HG03575 (cell line): ENCODE results near the gene PEF1.

Experiments
- ATAC-seq: cut with Tn5 transposase; IDR thresholded peaks from one replicate; pipeline ENCODE4 v1.9.1; 2021; ENCODE audit not compliant: unreplicated experiment, insufficient number of reproducible peaks, low FRiP score; ENCODE audit errors: extremely low read depth

The PEF1 gene

DNA sequence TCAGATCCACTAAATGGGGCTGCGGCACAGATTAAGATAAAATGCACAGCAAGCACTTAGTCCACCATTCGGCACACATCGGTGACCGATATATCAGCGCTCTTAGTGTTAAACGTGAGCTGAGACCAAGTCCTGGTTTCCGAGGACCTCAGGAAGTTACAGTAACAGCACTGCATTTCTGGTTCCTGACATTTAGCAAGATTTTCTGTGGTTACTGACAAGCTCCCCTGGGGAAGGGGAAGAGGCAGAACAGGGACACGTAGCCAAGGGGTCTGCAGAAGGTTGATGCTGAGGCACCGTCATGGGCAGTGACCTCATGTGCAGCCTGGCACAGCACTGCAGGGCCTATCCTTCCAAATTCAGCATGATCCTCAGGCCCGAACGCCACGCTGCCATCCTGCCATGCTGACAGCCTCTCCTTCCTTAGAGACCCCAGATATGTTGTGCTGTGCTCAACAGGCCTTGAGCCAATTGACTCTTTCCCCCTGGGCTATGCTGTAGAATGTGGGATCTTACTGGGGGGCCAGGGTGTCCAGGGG, 13.4 kb upstream of the PEF1 start:
- ATAC-seq, result no peak

DNA sequence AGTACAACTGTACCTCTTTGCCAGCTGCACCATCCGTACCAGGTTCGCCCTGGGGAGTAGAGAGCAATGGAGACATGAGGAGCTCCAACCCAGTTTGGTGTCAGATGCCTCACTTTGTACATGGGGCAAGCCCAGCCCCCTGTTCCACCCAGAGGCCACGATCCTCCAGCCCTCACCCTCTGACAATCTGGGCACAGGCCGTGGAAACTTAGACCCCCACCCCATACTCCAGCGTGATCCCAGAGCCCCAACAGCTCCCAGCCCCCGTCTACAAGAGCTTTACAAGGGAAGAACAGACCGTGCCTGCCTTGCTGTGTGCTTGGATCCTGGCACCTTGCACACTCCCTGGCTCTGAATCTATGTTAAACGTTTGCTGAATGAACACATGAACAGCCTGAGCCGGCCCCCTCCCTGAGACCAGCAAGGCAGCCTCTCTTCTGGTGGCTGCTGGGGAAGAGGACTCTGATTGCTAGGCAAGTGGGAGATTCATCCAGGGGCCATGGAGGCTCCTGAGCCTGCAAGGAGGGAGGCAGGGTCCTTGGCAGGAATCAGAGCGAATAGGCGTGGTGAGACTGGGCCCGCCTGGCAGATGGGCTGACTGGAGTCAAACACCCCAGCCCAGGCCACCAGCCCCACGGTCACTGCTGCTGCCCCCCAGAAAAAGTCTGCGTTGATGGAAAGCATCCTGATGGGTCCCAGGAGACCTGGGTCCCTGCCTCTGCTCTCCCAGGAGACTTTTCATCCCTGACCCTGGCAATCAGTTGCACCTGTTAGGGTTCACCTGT, 12.5 kb upstream of the PEF1 start:
- ATAC-seq, result no peak

DNA sequence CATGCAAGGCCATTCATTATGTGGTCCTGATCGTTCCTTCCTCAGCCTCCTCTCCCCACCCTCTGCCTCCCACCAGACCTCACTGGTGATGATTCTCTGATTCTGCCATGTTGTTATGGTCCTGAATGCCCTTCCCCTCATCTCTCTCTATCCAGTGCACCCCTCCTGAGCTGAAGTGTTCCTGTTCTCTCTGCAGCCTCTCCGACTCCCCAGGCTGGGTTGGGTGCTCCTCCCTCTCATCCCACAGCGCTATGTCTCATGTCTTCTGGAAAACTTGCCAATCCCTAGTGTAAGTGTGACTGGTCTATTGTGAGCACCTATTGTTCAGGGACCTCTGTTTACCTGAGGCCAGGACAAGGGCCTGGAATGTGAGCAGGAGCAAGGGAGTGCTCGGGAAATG, 11.1 kb upstream of the PEF1 start:
- no peak for ATAC-seq

DNA sequence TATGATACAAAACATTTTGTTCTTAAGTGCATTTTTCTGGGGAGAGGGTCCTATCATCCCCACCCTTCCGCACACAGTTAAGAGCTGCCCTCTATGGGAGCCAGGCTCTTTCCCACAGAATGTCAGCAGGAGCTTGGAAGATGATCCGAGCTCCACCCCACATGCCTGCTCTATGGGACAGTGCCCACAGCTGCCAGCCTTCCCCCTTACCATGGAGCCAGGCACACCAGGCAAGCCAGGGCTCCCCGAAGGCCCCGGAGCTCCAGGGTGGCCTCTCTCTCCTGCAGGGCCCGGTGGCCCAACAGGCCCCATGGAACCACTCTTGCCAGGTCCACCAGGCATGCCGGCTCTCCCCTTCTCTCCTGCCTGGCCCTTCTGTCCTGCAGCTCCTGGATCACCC, 10.4 kb upstream of the PEF1 start:
- ATAC-seq, result no peak

DNA sequence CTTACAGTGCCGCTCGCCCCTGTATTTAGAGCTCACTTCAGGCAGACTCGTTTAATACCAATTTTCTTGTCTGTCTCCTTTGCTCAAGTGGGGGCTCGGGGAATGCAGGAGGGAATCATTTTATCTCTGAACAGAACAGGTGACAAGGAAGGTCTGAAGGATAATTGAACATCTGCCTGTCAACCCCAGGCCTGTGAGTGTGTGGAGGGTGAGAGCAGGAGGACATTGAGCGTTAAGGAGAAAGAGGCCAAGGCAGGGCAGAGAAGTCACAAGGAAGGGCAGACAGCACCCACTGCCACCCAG, 9.7 kb upstream of the PEF1 start:
- ATAC-seq, result no peak

DNA sequence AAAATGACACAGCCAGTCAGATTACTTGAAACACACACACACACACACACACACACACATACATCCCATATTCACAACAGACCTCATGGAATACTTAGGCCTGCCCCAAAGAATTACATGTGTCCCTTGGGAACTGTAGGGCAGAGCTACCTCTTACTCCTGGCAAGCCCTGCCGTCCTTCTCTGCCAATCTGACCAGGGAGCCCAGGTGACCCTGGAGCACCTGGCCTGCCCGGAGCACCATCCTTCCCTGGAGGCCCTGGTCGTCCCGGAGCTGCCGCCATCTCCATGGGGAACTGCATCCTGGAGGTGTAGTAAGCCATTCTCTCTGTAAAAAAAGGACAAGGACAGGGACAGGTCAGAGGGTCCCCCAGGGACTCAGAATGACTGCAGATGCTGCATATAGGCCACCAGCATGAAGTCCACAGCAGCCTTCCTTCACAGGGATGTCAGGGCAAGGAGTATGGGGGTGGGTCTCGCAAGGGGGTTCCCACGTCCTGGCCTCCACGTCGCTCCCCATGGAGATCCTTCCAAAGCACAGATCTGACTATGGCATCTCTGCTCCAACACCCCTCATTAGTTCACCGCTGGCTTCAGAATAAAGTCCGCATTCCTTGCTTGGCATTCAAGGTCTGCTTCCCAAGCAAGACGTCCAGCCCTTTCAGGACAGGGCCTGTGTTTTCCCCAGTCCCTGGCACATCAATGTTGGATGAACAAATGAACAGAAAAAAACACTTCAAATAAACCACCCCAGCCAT, 9.2 kb upstream of the PEF1 start:
- ATAC-seq, result no peak

DNA sequence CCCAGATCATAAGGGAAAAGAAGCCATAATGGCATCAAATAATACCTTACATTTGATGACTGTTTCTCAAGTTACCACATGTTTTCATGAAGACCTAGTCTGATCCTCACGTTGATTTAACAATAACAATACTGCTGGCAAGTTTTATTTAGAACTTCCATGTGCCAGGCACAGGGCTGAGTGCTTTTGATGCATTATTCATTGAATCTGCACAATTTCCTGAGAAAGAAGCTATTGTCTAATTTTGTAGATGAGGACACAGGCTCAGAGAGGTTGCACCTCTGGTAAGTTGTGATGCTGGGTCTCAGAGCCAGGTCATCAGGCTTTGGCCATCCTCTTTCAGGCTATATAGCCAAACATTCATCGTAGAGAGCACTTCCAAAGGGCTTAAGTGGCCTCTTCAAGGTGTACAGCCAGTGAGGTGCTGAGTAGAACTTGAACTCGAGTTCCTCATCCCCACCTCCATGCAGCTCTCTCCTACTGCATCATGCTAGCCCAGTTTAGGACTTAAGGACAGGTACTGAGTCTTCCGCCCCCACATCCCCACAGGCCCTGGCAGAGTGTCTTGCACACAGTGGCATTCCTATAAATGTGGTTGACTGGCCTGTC, 8.3 kb upstream of the PEF1 start:
- no peak for ATAC-seq

DNA sequence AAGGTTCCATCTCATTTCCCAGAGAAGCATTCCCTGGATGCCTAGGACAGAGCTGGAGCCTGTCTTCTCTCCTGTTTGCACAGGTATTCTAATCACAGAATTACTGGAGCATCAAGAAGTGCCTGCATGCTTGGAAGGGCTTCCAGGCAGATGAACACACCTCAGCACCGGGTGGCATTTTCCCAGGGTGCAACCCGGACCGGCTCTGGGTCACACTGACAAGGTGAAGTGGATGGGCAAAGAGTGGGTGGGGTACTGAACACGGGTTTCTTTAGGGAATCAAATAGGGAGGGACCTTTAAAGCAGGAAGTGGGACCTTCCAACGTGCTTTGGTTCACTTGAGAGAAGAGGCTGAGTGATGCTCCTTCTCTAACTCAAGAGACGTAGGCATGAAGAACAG, 7.1 kb upstream of the PEF1 start:
- no peak for ATAC-seq

DNA sequence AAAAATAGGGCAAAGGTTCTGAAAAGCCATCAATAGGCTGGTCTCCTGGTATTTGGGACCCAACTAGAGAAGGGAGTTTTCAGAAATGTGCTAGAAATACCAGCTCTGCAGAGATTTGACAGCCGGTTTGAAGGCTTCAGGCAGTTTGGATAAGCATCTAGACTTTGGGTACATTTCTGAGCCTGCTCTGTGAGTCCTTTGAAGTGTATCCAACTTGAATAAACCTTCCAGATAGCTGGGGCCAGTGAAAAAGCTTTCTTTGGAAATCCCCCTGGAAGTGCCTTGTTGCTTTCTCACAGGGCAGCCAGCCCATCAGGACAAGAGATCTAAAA, 6.4 kb upstream of the PEF1 start:
- ATAC-seq, result no peak

DNA sequence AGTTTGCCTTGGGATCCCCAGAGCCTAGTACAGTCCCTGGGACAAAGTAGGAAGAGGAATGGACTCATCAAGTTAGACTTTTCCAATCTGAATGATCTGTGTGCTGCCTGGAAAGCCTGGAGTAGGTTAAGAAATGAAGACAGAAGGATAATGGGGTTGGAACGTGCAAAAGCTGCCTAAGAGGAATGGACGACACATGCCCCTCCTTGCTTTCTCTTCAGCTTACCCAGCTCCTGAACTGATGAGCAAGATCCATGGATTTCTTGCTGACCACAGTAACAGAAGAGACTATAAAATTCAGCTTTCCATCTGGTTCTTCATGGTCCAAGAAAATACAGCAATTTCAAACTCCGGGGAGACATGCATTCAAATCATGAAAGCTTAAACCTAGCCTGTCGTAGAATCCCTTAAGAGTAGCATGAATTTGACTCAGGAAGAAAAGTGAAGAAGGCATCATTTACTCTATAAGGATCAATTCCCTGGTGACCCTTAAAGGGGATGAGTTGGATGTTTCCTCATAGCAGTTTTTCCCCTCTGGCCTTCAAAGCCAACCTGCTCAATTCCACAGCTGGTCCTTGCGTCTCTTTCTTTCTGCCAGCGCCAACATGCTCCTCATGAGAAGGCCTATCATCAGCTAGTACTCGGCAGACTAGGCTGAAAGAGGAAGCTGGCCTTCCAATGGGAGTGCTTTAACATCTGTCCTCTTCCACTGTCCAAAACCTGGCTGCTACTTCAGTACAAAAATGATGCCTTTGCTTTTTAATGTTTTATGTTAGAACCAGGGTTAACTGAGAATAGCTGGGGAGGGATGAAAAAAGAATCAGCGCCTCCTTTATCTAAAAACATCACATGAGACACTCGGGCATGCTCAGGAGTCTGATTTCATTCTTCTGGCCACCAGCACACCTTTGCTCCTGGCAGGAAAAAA, 5.7 kb upstream of the PEF1 start:
- ATAC-seq, result no peak

DNA sequence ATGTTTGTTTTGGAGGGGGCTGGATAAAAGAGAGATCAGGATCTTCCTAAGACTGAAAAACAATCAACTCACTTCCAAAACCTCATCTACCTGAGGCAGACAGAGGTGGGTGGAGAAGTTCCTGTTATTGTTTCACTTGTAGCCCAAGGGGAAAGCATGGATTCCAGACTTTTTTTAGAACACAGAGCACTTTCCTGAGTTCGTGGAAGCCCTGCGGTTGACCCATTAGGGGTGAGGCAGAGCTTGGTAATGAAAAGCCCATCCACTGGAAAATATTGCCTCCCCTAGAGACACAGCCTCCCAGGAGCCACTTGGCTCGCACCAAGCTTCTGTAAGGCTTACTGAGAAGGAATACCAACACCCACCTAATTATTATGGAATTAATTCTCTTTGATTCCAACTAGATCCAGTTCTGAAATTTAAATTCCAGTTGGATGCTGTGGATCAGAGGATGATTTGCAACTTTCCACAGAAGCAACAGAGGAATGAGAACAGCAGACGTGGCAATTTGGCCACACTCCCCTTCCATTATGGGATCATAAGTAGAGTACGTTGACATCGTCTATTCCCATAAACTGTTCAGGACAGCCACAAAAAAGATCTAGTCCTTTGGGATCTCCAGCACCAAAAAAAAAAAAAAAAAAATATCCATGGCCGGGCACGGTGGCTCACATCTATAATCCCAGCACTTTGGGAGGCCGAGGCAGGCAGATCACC, 4.1 kb upstream of the PEF1 start:
- no peak for ATAC-seq

DNA sequence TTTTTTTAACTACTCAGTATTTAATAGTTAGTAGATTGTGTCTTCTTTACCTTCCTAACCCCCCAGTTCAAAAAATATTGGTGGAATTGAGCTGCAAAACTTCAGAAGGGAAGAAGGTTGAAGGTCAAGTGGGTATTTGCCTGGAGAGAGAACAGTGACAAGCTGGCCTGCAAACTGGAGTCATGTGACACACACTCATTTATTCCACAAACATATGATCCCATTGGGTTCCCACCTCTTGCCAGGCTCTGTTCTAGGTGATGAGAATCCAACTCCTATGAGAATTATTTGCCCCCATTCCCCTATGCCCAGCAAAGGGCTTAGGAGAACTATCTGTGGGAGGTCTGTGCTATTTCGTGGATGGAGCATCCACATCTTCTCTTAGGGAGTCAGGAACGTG, 3.5 kb upstream of the PEF1 start:
- ATAC-seq, result no peak

DNA sequence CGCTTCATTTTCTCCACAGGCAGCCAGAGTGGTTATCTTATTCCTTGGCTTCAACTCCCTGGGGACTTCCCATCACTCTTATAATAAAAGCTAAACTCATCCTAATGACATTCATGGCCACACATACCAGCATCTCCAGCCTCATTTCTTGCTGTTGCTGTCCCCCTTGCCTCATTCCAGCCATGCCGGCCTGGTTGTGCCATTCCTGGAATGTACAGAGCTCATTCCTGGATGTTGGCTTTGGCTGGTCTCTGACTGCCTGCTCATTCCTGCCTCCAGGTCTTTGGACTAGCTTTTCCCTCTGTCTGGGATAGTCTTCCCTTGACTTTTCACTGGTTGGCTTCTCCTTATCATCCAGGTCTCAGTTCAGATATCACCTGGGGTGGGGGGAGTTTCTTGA, 2.4 kb upstream of the PEF1 start:
- no peak for ATAC-seq

DNA sequence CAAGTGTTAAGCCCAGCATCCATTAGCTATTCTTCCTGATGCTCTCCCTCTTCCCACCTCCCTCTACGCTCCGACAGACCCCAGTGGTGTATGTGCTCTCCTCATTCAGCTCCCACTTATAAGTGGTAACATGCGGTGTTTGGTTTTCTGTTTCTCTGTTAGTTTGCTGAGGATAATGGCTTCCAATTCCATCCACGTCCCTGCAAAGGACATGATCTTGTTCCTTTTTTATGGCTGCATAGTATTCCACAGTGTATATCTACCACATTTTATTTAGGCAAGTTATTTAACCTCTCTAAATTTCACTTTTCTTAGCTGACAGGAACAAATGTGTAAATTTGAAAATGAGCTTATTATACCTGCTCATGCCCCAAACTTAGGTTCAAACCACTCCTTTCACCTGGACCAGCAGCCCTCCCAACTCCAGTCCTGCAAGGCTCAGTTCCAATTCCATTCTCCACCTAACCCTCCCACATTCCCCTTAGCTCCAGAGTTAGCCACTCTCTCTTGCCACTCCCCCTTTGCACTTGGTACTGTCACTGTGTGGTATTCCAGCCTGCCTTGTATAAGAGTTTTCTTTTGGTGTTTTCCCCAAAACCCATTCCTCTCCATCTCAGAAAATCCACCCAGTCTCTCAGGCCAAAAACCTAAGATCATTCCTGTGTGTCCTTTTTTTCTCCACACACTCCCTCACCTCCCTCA, 1.7 kb upstream of the PEF1 start:
- ATAC-seq, result no peak

DNA sequence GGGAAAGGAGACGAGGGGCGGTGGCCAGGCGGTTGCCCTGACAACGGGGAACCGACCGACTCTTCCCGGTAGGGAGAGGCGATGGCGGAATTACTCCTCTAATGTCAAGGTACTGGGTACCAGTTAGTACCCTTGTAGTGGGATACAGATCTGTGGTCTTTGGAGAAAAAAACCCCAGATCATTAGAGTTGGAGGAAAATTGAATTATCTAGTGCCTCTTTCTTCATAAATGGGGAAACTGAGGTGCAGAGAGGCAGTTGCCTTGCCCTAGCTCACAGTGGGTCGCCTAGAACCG, 545 bp upstream of the PEF1 start:
- ATAC-seq, result no peak

DNA sequence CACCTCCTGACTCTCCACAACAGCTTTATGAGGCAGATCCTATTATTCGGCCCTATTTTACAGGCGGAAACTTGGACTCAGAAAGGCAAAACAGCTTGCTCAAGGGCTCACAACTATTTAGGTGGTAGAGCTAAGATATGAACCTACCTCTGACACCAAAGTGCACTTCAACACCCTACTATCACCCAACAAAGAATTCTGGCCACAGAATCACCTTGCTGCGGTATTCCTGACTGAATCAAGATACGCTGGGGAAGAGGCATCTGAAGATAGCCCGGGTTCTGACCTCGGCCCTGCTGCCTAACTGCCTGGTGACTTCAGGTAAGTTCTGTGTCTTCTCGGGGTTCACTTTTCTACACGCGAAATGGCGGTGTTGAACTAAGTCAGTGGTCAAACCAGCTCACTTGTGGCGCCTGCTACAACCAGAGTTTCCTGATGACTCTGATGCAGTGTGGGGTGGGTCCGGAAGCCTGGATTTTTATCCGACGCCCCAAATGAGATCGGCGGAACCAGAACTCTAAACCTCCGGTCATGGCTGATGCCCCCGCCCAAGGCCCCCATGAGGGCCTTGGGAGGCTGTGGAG, 608 bp downstream of the PEF1 start:
- ATAC-seq, result no peak

DNA sequence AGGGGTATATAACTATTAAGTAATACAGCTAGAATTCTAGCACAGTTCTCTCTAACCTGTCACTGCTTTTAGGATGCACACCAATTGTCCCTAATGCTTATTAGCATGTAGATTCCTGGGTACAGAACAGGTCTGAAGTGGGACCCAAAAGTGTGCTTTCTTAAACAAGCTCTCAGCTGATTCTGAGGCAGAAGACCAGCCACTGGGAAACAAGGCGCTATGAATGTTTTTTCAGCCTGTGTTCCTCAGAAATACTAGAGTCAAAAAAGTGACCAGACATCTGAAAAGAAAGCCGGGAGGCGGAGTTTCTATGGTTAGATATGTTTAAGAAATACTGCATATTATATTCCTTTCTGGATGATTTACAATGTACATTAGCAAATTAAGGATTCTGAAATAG, 1.8 kb downstream of the PEF1 start:
- no peak for ATAC-seq

DNA sequence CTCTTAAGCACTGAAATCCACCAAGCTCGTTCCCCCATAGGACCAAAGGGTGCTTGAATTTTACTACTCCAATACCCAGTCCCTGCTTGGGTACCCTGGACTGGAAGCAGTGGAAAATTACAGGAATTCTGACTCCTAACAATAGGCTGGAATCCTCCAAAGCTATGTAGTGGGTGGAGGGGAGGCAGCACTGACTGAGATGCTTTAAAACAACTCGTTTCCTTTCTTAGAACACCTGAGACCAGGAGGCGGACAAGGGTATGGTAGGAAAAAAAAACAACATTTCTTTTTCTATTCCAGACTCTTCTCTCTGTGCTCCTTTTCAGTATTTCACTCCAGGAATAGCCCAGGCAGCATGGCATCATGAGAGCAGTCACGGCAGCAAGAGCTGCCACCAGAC, 2.3 kb downstream of the PEF1 start:
- ATAC-seq, result no peak
